Measurements from ENCODE around the gene SPATA12.

DNA sequence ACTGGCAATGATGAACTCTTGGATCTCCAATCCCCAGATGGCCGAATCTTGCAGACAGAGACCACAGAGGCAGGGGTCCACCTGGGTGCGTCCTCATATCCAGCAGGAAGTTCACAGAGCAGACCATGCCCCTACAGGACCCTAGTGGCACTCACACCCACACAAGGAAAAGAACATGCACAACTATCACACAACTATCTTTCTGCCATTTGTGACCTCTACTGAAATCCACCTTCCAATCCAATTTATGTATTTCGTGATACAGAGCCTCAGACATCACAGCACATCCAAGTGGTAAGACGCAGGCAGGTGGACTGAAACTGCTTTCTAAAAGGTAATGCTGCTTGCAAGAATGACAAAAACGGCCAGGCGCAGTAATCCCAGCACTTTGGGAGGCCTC, 44.6 kb upstream of the SPATA12 start:
- TF ChIP-seq, protein P1, sequence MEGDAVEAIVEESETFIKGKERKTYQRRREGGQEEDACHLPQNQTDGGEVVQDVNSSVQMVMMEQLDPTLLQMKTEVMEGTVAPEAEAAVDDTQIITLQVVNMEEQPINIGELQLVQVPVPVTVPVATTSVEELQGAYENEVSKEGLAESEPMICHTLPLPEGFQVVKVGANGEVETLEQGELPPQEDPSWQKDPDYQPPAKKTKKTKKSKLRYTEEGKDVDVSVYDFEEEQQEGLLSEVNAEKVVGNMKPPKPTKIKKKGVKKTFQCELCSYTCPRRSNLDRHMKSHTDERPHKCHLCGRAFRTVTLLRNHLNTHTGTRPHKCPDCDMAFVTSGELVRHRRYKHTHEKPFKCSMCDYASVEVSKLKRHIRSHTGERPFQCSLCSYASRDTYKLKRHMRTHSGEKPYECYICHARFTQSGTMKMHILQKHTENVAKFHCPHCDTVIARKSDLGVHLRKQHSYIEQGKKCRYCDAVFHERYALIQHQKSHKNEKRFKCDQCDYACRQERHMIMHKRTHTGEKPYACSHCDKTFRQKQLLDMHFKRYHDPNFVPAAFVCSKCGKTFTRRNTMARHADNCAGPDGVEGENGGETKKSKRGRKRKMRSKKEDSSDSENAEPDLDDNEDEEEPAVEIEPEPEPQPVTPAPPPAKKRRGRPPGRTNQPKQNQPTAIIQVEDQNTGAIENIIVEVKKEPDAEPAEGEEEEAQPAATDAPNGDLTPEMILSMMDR (IDR thresholded peaks at IDR 0.05; ENCODE audit: insufficient read depth, low read depth, low read length), result no peak
- no peak for TF ChIP-seq EZH2 (IDR thresholded peaks at IDR 0.05; ENCODE audit: insufficient read depth, low read length)

Data from astrocyte (in vitro differentiated cells and primary cell).